Liver (tissue), 9 donors: ENCODE results near the gene SURF6. TPM values are rescaled to one million over a fixed set of nuclear protein-coding genes. Genes with fewer than 3 reads are reported as not detected.

Experiments
- DNase-seq: peaks from one replicate; pipeline ENCODE4 v3.0.0-alpha.2; 2017; ENCODE audit warnings: low spot score
- H3K27ac ChIP-seq, 2 donors: one replicate each; pipeline ENCODE4 v1.7.0; 2013; ENCODE audit warnings: inconsistent platforms in 2 of 2, low read length in 2 of 2, control low read depth in 1 of 2, low read depth in 1 of 2, mild to moderate bottlenecking in 1 of 2
- H3K27me3 ChIP-seq, 4 donors: one replicate each; pipeline versions ENCODE4 v1.6.1 to v1.7.0; 2013; ENCODE audit warnings: low read length in 3 of 4, inconsistent platforms in 1 of 4, mild to moderate bottlenecking in 1 of 4, moderate library complexity in 1 of 4; ENCODE audit not compliant: control insufficient read depth in 4 of 4, insufficient read depth in 4 of 4
- H3K36me3 ChIP-seq, 4 donors: one replicate each; pipeline versions ENCODE4 v1.6.1 to v1.7.0; 2013; ENCODE audit warnings: low read length in 3 of 4, mild to moderate bottlenecking in 3 of 4, low read depth in 1 of 4, moderate library complexity in 1 of 4; ENCODE audit not compliant: control insufficient read depth in 4 of 4, insufficient read depth in 3 of 4
- H3K4me1 ChIP-seq, 4 donors: one replicate each; pipeline versions ENCODE4 v1.6.1 to v1.7.0; 2013; ENCODE audit warnings: low read length in 3 of 4, mild to moderate bottlenecking in 3 of 4, moderate library complexity in 1 of 4; ENCODE audit not compliant: control insufficient read depth in 4 of 4, insufficient read depth in 4 of 4
- H3K4me3 ChIP-seq, 3 donors: one replicate each; pipeline versions ENCODE4 v1.6.1 to v1.7.0; 2013; ENCODE audit warnings: low read length in 3 of 3, control low read depth in 1 of 3, low read depth in 1 of 3, mild to moderate bottlenecking in 1 of 3
- H3K9ac ChIP-seq, 2 donors: one replicate each; pipeline ENCODE4 v1.7.0; 2013; ENCODE audit warnings: low read length in 2 of 2, mild to moderate bottlenecking in 2 of 2, moderate library complexity in 2 of 2, control low read depth in 1 of 2, low read depth in 1 of 2
- H3K9me3 ChIP-seq, 4 donors: one replicate each; pipeline versions ENCODE4 v1.6.1 to v1.7.0; 2013; ENCODE audit warnings: low read length in 3 of 4; ENCODE audit not compliant: control insufficient read depth in 4 of 4
- CTCF ChIP-seq: fragments of 150-350 bp; IDR thresholded peaks from 2 replicates; pipeline ENCODE4 v1.5.1; 2017; ENCODE audit warnings: improper control_type of control experiment, low read depth, low read length; ENCODE audit not compliant: missing input control
- FOXA1 ChIP-seq: IDR thresholded peaks from 2 replicates; pipeline ENCODE4 v1.6.1; 2016; ENCODE audit warnings: antibody characterized with exemption
- FOXA2 ChIP-seq: IDR thresholded peaks from 2 replicates; pipeline ENCODE4 v1.6.1; 2016; ENCODE audit warnings: antibody characterized with exemption
- HNF4A ChIP-seq, 2 donors: conservative IDR thresholded peaks; 2 replicates each; pipeline ENCODE4 v1.6.1; 2016; ENCODE audit warnings: antibody characterized with exemption in 2 of 2, mild to moderate bottlenecking in 2 of 2
- JUND ChIP-seq, 2 donors: IDR thresholded peaks; 2 replicates each; pipeline ENCODE4 v1.6.1; 2016; ENCODE audit warnings: antibody characterized with exemption in 2 of 2
- MAX ChIP-seq: IDR thresholded peaks from 2 replicates; pipeline ENCODE4 v1.6.1; 2016; ENCODE audit warnings: antibody characterized with exemption
- REST ChIP-seq: IDR thresholded peaks from 2 replicates; pipeline ENCODE4 v1.6.1; 2016; ENCODE audit warnings: antibody characterized with exemption, mild to moderate bottlenecking
- YY1 ChIP-seq: IDR thresholded peaks from 2 replicates; pipeline ENCODE4 v1.6.1; 2016; ENCODE audit warnings: antibody characterized with exemption, mild to moderate bottlenecking
- ZBTB33 ChIP-seq: IDR thresholded peaks from 2 replicates; pipeline ENCODE4 v1.6.1; 2016; ENCODE audit warnings: antibody characterized with exemption
- WGBS: extraction: QIAGEN DNeasy Blood & Tissue Kit; methylation state at CpG from one replicate; pipeline ENCODE4 v1.1.7; 2013; 5-methylcytosine and 5-hydroxymethylcytosine counted together
- polyA plus RNA-seq, 2 donors: library from polyadenylated mRNA; stranded (reverse) in 1 of 2; unstranded in 1 of 2; fragments of 200-250 nt in 1 of 2; fragments of >200 nt in 1 of 2; fragmentation: Nextera tagmentation in 1 of 2; extraction: Ambion mirVana in 1 of 2; gene quantifications; one replicate each; pipeline versions ENCODE4 v1.2.1 to v1.2.3, GENCODE V29; 2013 to 2015
- total RNA-seq, 2 donors: library from RNA; depleted of rRNA; stranded (reverse); fragments of >200 nt; gene quantifications; one replicate each; pipeline ENCODE4 v1.2.3, GENCODE V29; 2014
- donor health status: healthy.
- donor health status: healthy.
- donor health status: healthy.
- donor health status: healthy.
- donor health status: healthy.

SURF6 gene
- total and polyA plus RNA-seq, 4 donors = 4.1 to 12.9 (median 7.2) TPM

- Histone ChIP-seq H3K36me3 (peaks cover 0 to 44% (median 14%) of the 10 kb centered on the region in 4 donors), H3K9ac (no peak overlapping the region), H3K9me3 (no peaks in the 10 kb centered on the region), H3K27ac (no peak overlapping the region), H3K27me3 (no peaks in the 10 kb centered on the region), H3K4me1 (peaks cover 4 to 25% (median 14%) of the 10 kb centered on the region in 4 donors), H3K4me3 (no peak overlapping the region)
- no peak for DNase-seq
- WGBS = 96% methylated on average over 6 of the region's 6 CpGs
- TF ChIP-seq JUND (IDR thresholded peaks at IDR 0.05) (no peak), CTCF (no peak), FOXA1 (no peak), FOXA2 (no peak), ZBTB33 (no peak)
These were observed 9.6 kb upstream of the SURF6 start for GRCh38 chr9:133345596-133345995.

- Histone ChIP-seq H3K27me3 (no peaks in the 10 kb centered on the region), H3K4me3 (no peak overlapping the region), H3K9me3 (no peaks in the 10 kb centered on the region), H3K9ac (no peak overlapping the region), H3K4me1 (peaks cover 4 to 25% (median 14%) of the 10 kb centered on the region in 4 donors), H3K36me3 (peaks cover 0 to 42% (median 9%) of the 10 kb centered on the region in 4 donors), H3K27ac (no peak overlapping the region)
- no peak for DNase-seq
- no peak for TF ChIP-seq REST
- TF ChIP-seq HNF4A (conservative IDR thresholded peaks at IDR 0.05) = no peak
- no peak for TF ChIP-seq JUND (IDR thresholded peaks at IDR 0.05)
- TF ChIP-seq FOXA2 = no peak
- TF ChIP-seq YY1 = no peak
- TF ChIP-seq ZBTB33 = no peak
- TF ChIP-seq MAX = no peak
- WGBS = 97% methylated on average over 12 of the region's 12 CpGs
These were observed 9.0 kb upstream of the SURF6 start for GRCh38 chr9:133344979-133345378.
